Measurements from ENCODE around the gene FASLG.

The FASLG gene

DNA sequence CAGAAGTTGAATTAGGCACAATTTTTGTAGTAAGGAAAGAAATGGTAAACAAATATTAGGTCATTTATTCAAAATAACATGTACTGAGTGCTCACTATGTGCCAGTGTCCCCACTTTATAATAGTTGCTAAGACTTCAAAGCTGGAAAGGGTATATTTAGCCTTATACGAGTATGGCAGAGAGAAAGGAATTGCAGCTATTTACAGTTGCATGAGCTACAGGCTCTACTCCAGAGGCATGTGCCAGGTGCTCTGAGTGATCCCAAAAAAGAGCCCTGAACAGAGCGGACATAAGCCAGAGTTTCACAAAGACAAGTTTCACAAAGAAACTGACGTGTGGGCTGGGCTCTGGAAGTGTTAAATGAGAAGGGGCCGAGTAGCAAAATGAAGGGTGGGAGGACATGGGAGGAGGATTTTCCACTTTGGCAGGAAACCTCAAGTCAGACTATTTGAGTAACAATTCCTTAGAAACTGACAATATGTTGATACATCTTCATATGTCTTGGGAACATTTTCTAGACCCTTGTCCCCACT lies 40.9 kb downstream of the FASLG start:
- Histone ChIP-seq H3K4ac (ENCODE audit: low read depth, low read length) (no peak overlapping the region), H3K79me2 (ENCODE audit: control insufficient read depth, insufficient read depth, low read length) (no peaks in the 10 kb centered on the region), H3K9ac (ENCODE audit: low read length) (no peak overlapping the region), H4K8ac (ENCODE audit: low read depth, low read length) (no peak overlapping the region), H3K4me1 (ENCODE audit: control insufficient read depth, low read depth, low read length) (no peaks in the 10 kb centered on the region), H3K18ac (ENCODE audit: low read length) (no peak overlapping the region), H3K36me3 (ENCODE audit: control insufficient read depth, insufficient read depth, low read length) (no peaks in the 10 kb centered on the region), H2BK120ac (ENCODE audit: low read depth, low read length) (no peak overlapping the region), H2AK5ac (ENCODE audit: low read length) (no peak overlapping the region), H3K79me1 (ENCODE audit: low read length) (no peaks in the 10 kb centered on the region), H2BK15ac (replicated peaks; ENCODE audit: low read depth) (no peak overlapping the region), H3K56ac (ENCODE audit: low read length) (no peak overlapping the region), H3K27me3 (ENCODE audit: insufficient read depth, low read length, poor library complexity) (no peaks in the 10 kb centered on the region), H3K27ac (ENCODE audit: low read depth, low read length) (no peak overlapping the region), H3K4me2 (ENCODE audit: low read length) (no peak overlapping the region), H3K23ac (ENCODE audit: low read length) (no peak overlapping the region), H2BK5ac (ENCODE audit: low read length) (no peak overlapping the region), H3K4me3 (ENCODE audit: low read length) (no peak overlapping the region), H4K5ac (ENCODE audit: low read length) (no peak overlapping the region)
- no peak for DNase-seq
- WGBS (ENCODE audit: extremely low coverage, insufficient coverage, low lambda C conversion rate): no CpG with 5 or more reads among the region's 4 CpGs

DNA sequence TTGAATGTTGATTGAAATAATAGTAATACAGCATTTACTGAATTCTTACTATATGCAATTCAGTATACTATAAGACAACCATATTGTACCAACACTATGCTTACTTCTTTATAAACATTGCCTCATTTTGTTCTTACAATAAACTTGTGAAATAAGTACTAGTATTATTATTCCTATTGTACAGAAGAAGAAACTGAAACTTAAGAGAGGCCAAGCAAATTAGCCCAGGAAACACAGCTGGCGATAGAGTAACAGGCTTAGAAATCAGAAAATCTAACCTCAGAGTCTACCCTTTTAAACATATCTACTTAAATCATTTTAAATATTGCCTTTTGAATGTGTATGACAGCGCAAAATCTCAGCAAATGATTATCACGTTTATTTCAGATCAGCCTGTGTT lies 41.7 kb downstream of the FASLG start:
- Histone ChIP-seq H3K4me3 (ENCODE audit: low read length) (no peak overlapping the region), H3K18ac (ENCODE audit: low read length) (no peak overlapping the region), H3K27me3 (ENCODE audit: insufficient read depth, low read length, poor library complexity) (no peaks in the 10 kb centered on the region), H3K4ac (ENCODE audit: low read depth, low read length) (no peak overlapping the region), H2BK120ac (ENCODE audit: low read depth, low read length) (no peak overlapping the region), H2AK5ac (ENCODE audit: low read length) (no peak overlapping the region), H3K27ac (ENCODE audit: low read depth, low read length) (no peak overlapping the region), H2BK15ac (replicated peaks; ENCODE audit: low read depth) (no peak overlapping the region), H3K36me3 (ENCODE audit: control insufficient read depth, insufficient read depth, low read length) (no peaks in the 10 kb centered on the region), H3K4me2 (ENCODE audit: low read length) (no peak overlapping the region), H4K5ac (ENCODE audit: low read length) (no peak overlapping the region), H4K8ac (ENCODE audit: low read depth, low read length) (no peak overlapping the region), H2BK5ac (ENCODE audit: low read length) (no peak overlapping the region), H3K79me2 (ENCODE audit: control insufficient read depth, insufficient read depth, low read length) (no peaks in the 10 kb centered on the region), H3K23ac (ENCODE audit: low read length) (no peak overlapping the region), H3K79me1 (ENCODE audit: low read length) (no peaks in the 10 kb centered on the region), H3K56ac (ENCODE audit: low read length) (no peak overlapping the region), H3K4me1 (ENCODE audit: control insufficient read depth, low read depth, low read length) (no peaks in the 10 kb centered on the region), H3K9ac (ENCODE audit: low read length) (no peak overlapping the region)
- WGBS (ENCODE audit: extremely low coverage, insufficient coverage, low lambda C conversion rate): no CpG with 5 or more reads among the region's 3 CpGs
- no peak for DNase-seq

DNA sequence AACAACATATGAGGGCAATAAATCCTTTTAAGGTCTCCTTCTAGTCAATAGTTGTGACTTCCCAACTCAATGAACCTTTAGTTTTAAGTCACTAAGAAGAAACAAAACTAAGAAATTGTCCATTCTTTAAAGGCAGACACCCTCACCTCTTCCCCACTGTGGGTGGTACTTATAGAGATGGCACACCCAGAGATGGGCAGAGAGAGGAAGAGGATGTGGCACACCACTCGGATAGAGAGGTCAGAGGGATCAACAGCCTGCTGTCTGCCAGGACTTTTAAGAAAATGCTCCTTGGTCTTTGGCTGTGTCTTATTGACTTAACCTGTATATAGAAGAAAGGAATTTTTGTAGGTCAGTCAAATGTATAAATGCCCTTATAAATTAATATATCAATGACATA lies 45.1 kb downstream of the FASLG start:
- Histone ChIP-seq H3K23ac (ENCODE audit: low read length) (no peak overlapping the region), H3K4me2 (ENCODE audit: low read length) (no peak overlapping the region), H3K18ac (ENCODE audit: low read length) (no peak overlapping the region), H3K27me3 (ENCODE audit: insufficient read depth, low read length, poor library complexity) (no peaks in the 10 kb centered on the region), H2BK5ac (ENCODE audit: low read length) (no peak overlapping the region), H3K56ac (ENCODE audit: low read length) (no peak overlapping the region), H3K4me1 (ENCODE audit: control insufficient read depth, low read depth, low read length) (no peaks in the 10 kb centered on the region), H3K27ac (ENCODE audit: low read depth, low read length) (no peak overlapping the region), H3K9ac (ENCODE audit: low read length) (no peak overlapping the region), H3K79me2 (ENCODE audit: control insufficient read depth, insufficient read depth, low read length) (no peaks in the 10 kb centered on the region), H3K79me1 (ENCODE audit: low read length) (no peaks in the 10 kb centered on the region), H2BK15ac (replicated peaks; ENCODE audit: low read depth) (no peak overlapping the region), H2BK120ac (ENCODE audit: low read depth, low read length) (no peak overlapping the region), H3K4ac (ENCODE audit: low read depth, low read length) (no peak overlapping the region), H4K8ac (ENCODE audit: low read depth, low read length) (no peak overlapping the region), H2AK5ac (ENCODE audit: low read length) (no peak overlapping the region), H3K4me3 (ENCODE audit: low read length) (no peak overlapping the region), H4K5ac (ENCODE audit: low read length) (no peak overlapping the region), H3K36me3 (ENCODE audit: control insufficient read depth, insufficient read depth, low read length) (no peaks in the 10 kb centered on the region)
- WGBS (ENCODE audit: extremely low coverage, insufficient coverage, low lambda C conversion rate): no CpG with 5 or more reads among the region's 1 CpG
- no peak for DNase-seq

DNA sequence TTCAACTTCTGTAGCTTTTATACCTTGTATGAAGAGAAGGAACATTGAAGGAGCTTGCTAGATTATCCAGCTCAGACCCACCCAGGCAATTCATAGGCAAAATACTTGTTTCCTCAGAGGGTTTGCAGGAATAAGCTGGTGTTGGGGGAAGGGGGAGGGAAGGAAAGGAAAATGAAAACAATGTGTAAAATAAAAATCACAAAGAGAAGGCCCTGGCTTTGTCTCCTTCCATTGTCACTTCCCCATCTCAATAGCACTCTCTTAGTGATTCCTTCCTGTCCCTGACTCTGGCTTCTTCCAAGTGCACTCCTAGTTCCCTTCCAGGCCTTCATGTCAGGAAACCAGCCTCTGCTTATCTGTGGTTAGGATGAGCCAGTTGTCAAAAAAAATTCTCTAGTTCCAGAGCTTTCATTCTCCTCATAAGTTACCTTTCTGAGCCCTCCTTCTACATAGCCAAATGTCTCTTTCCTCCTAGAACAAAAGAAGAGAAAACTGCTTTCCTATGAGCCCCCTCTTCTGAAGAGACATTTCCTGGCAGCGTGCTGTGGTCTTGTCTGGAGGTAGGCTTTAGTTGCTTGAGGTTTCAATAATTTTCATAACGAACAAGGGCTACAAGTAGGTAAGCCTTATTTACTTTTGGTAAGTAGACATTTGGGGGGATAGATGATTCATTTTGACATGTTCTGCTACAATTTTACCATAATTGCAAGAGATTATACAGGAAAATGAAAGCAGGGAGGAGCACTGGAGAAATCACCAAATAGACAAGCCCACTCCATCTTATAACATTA lies 45.7 kb downstream of the FASLG start:
- H2AK5ac ChIP-seq (ENCODE audit: low read length): no peak overlapping the region
- no peak overlapping the region for H4K8ac ChIP-seq (ENCODE audit: low read depth, low read length)
- no peak overlapping the region for H3K18ac ChIP-seq (ENCODE audit: low read length)
- no peak overlapping the region for H4K5ac ChIP-seq (ENCODE audit: low read length)
- H3K9ac ChIP-seq (ENCODE audit: low read length): no peak overlapping the region
- H3K79me1 ChIP-seq (ENCODE audit: low read length): no peaks in the 10 kb centered on the region
- H2BK120ac ChIP-seq (ENCODE audit: low read depth, low read length): no peak overlapping the region
- no peaks in the 10 kb centered on the region for H3K4me1 ChIP-seq (ENCODE audit: control insufficient read depth, low read depth, low read length)
- WGBS (ENCODE audit: extremely low coverage, insufficient coverage, low lambda C conversion rate): no CpG with 5 or more reads among the region's 2 CpGs
- H3K4me3 ChIP-seq (ENCODE audit: low read length): no peak overlapping the region
- H3K23ac ChIP-seq (ENCODE audit: low read length): no peak overlapping the region
- H3K4me2 ChIP-seq (ENCODE audit: low read length): no peak overlapping the region
- no peak overlapping the region for H3K27ac ChIP-seq (ENCODE audit: low read depth, low read length)
- no peaks in the 10 kb centered on the region for H3K79me2 ChIP-seq (ENCODE audit: control insufficient read depth, insufficient read depth, low read length)
- H3K36me3 ChIP-seq (ENCODE audit: control insufficient read depth, insufficient read depth, low read length): no peaks in the 10 kb centered on the region
- no peak for DNase-seq
- H3K56ac ChIP-seq (ENCODE audit: low read length): no peak overlapping the region
- H3K27me3 ChIP-seq (ENCODE audit: insufficient read depth, low read length, poor library complexity): no peaks in the 10 kb centered on the region
- H3K4ac ChIP-seq (ENCODE audit: low read depth, low read length): no peak overlapping the region
- H2BK15ac ChIP-seq (replicated peaks; ENCODE audit: low read depth): no peak overlapping the region
- no peak overlapping the region for H2BK5ac ChIP-seq (ENCODE audit: low read length)

DNA sequence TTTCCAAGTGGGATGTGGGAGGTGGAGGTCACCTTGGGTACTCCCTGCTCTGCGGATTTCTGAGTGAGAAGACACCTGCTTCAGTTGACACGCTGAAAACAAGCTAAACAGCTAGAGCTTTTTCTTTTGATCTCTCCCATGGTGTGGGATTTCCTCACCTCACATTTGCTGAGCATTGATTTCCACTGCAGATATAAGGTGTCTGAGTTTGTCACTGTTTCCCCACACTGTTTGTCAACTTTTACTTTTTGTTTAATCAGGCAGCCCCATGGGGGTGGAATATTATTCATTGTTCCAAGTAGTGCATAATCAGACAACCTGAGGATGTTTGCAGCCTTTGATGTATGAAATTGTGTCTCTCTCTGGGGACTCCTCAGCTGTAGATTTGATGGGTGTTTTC lies 49.5 kb downstream of the FASLG start:
- H3K4me2 ChIP-seq (ENCODE audit: low read length): no peak overlapping the region
- DNase-seq: no peak
- no peak overlapping the region for H3K23ac ChIP-seq (ENCODE audit: low read length)
- H3K9ac ChIP-seq (ENCODE audit: low read length): no peak overlapping the region
- H3K79me1 ChIP-seq (ENCODE audit: low read length): no peaks in the 10 kb centered on the region
- no peak overlapping the region for H4K8ac ChIP-seq (ENCODE audit: low read depth, low read length)
- H4K5ac ChIP-seq (ENCODE audit: low read length): no peak overlapping the region
- no peak overlapping the region for H3K4me3 ChIP-seq (ENCODE audit: low read length)
- no CpG with 5 or more reads among the region's 2 CpGs for whole genome bisulfite sequencing (ENCODE audit: extremely low coverage, insufficient coverage, low lambda C conversion rate)
- no peaks in the 10 kb centered on the region for H3K79me2 ChIP-seq (ENCODE audit: control insufficient read depth, insufficient read depth, low read length)
- H3K4ac ChIP-seq (ENCODE audit: low read depth, low read length): no peak overlapping the region
- no peak overlapping the region for H3K27ac ChIP-seq (ENCODE audit: low read depth, low read length)
- H2BK15ac ChIP-seq (replicated peaks; ENCODE audit: low read depth): no peak overlapping the region
- H2AK5ac ChIP-seq (ENCODE audit: low read length): no peak overlapping the region
- H2BK5ac ChIP-seq (ENCODE audit: low read length): no peak overlapping the region
- H3K4me1 ChIP-seq (ENCODE audit: control insufficient read depth, low read depth, low read length): no peaks in the 10 kb centered on the region
- no peak overlapping the region for H3K18ac ChIP-seq (ENCODE audit: low read length)
- H2BK120ac ChIP-seq (ENCODE audit: low read depth, low read length): no peak overlapping the region
- no peak overlapping the region for H3K56ac ChIP-seq (ENCODE audit: low read length)
- H3K36me3 ChIP-seq (ENCODE audit: control insufficient read depth, insufficient read depth, low read length): no peaks in the 10 kb centered on the region
- no peaks in the 10 kb centered on the region for H3K27me3 ChIP-seq (ENCODE audit: insufficient read depth, low read length, poor library complexity)

DNA sequence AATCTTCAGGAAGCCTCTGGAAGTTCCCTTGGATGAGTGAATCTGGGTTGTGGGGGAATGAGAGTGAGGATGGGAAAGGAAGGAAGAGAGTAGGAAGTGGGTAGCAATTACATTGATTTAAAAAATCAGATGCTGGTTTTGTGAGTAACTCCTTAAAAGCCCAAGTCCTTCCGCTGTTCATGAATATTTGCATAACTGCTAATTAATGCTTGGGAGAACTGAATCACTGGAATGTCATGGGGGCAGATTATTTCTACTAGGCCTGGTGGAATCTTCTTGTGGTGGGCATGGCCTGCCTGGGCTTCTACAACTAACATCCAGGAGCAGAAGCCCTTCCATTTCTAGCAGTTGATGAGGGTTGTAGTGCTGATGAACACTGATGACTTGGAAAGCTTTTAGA lies 52.7 kb downstream of the FASLG start:
- no peak overlapping the region for H2AK5ac ChIP-seq (ENCODE audit: low read length)
- no peaks in the 10 kb centered on the region for H3K79me1 ChIP-seq (ENCODE audit: low read length)
- H3K27me3 ChIP-seq (ENCODE audit: insufficient read depth, low read length, poor library complexity): no peaks in the 10 kb centered on the region
- no peak for DNase-seq
- no peak overlapping the region for H3K18ac ChIP-seq (ENCODE audit: low read length)
- H3K4ac ChIP-seq (ENCODE audit: low read depth, low read length): no peak overlapping the region
- no CpG with 5 or more reads among the region's 1 CpG for WGBS (ENCODE audit: extremely low coverage, insufficient coverage, low lambda C conversion rate)
- H2BK120ac ChIP-seq (ENCODE audit: low read depth, low read length): no peak overlapping the region
- H3K4me2 ChIP-seq (ENCODE audit: low read length): no peak overlapping the region
- H3K9ac ChIP-seq (ENCODE audit: low read length): no peak overlapping the region
- no peak overlapping the region for H4K8ac ChIP-seq (ENCODE audit: low read depth, low read length)
- no peak overlapping the region for H3K23ac ChIP-seq (ENCODE audit: low read length)
- no peak overlapping the region for H3K56ac ChIP-seq (ENCODE audit: low read length)
- H3K36me3 ChIP-seq (ENCODE audit: control insufficient read depth, insufficient read depth, low read length): no peaks in the 10 kb centered on the region
- no peaks in the 10 kb centered on the region for H3K4me1 ChIP-seq (ENCODE audit: control insufficient read depth, low read depth, low read length)
- no peak overlapping the region for H2BK5ac ChIP-seq (ENCODE audit: low read length)
- no peaks in the 10 kb centered on the region for H3K79me2 ChIP-seq (ENCODE audit: control insufficient read depth, insufficient read depth, low read length)
- H3K27ac ChIP-seq (ENCODE audit: low read depth, low read length): no peak overlapping the region
- H3K4me3 ChIP-seq (ENCODE audit: low read length): no peak overlapping the region
- no peak overlapping the region for H4K5ac ChIP-seq (ENCODE audit: low read length)
- H2BK15ac ChIP-seq (replicated peaks; ENCODE audit: low read depth): no peak overlapping the region
